Left lobe of liver (tissue), 2 donors: ENCODE measurements around the gene SHB. TPM values are rescaled to one million over a fixed set of nuclear protein-coding genes. Genes with fewer than 3 reads are reported as not detected.

Experiments
- ATAC-seq: fragments of 200-7000 bp; cut with Tn5 transposase; one replicate; pipeline ENCODE4 v1.9.1; 2020; ENCODE audit warnings: mild to moderate bottlenecking, moderate library complexity
- DNase-seq: peaks from one replicate; pipeline ENCODE4 v3.0.0-alpha.2; 2020; ENCODE audit warnings: low spot score
- total RNA-seq: library from RNA; stranded (reverse); gene quantifications from one replicate; pipeline ENCODE4 v1.2.1, GENCODE V29; 2021
- donor health status: DM: no; HTN: no; CAD: no; lungs with moderate emphysema.
- donor health status: DM: no; HTN: yes; CAD: no.

Gene SHB
- total RNA-seq, 1 donor from 2014 or later: 14.1 TPM

GRCh38 chr9:37994639-37995347 lies 74.2 kb downstream of the SHB start:
- ATAC-seq: peak; percentile 55
- no peak for DNase-seq

DNA sequence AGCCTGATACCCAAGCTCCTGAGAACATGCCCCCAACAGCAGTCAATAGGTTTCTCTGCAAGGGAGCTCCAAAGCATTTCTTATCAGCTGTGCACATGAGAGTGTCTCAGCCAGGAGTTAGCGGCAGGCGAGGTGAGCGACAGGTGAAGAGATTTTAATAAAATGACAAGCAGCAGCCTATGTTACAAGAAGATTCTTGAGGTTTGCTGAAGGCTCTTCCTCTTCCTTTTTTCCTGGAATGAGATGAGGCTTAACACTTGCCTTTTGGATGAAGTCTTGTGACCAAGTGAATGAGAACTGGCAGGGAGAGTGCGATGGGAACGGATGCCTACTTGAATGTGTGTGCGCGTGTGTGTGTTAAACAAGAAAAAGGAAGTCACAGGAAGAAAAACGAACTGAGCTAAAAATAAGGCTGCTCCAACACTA lies 76.1 kb downstream of the SHB start:
- ATAC-seq (no peak), DNase-seq (no peak)

GRCh38 chr9:37990404-37991015 lies 78.5 kb downstream of the SHB start:
- DNase-seq (no peak), ATAC-seq (no peak)

DNA sequence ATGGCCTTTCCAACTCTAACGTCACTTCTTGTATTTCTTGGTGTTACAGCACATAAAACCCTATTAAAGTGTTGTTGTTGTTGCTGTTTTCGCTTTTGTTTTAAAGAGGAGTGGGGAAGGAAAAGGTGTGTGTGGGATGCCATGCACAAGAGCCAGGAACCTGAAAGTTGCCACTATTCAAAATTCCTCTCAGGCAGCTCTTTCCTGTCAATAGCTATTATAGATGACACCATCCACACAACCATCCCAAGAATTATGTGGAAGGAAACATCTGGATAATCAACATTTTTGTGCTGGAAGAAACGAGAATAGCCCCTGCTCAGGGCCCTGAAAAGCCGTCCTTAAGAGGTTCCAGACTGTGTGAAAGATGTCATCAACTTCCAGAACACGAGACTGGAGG lies 79.3 kb downstream of the SHB start:
- DNase-seq (no peak), ATAC-seq (no peak)

GRCh38 chr9:37988602-37989001 lies 80.4 kb downstream of the SHB start:
- DNase-seq (no peak), ATAC-seq (no peak)

DNA sequence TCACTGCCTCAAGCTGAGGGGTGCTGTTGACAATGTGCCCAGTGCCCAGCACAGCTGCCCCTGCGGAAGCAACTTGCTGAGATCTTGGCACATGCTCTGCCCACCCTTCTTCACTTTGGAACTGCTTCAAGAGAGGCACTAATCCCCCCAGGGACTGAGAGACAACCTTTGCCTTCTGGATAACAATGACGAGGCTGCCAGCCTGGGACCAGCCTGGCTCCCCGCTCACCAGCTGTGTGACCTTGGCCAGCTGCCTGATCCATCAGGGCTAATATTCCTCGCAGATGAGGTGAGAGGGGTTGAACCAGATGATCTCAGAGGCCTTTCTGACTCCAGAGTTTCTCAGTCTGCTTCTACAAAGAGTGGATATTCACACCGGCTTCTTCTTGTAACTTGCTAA lies 81.0 kb downstream of the SHB start:
- DNase-seq (no peak), ATAC-seq (peak; percentile 70)

- no peak for DNase-seq
- ATAC-seq: peak; percentile 41
Observed at GRCh38 chr9:37987467-37987981, 81.5 kb downstream of the SHB start.

- DNase-seq: no peak
- ATAC-seq: no peak
Observed at GRCh38 chr9:37986771-37987258, 82.2 kb downstream of the SHB start.

- ATAC-seq: no peak
Observed at GRCh38 chr9:37986001-37986400, 83.0 kb downstream of the SHB start.

GRCh38 chr9:37984672-37985611 lies 84.1 kb downstream of the SHB start:
- no peak for DNase-seq

More at GRCh38 chr9:37986001-37986400, 83.0 kb downstream of the SHB start:
- DNase-seq: no peak

GRCh38 chr9:37984278-37984671 lies 84.8 kb downstream of the SHB start:
- DNase-seq (no peak), ATAC-seq (no peak)

More at GRCh38 chr9:37984672-37985611, 84.1 kb downstream of the SHB start:
- ATAC-seq: peak; percentile 43

DNA sequence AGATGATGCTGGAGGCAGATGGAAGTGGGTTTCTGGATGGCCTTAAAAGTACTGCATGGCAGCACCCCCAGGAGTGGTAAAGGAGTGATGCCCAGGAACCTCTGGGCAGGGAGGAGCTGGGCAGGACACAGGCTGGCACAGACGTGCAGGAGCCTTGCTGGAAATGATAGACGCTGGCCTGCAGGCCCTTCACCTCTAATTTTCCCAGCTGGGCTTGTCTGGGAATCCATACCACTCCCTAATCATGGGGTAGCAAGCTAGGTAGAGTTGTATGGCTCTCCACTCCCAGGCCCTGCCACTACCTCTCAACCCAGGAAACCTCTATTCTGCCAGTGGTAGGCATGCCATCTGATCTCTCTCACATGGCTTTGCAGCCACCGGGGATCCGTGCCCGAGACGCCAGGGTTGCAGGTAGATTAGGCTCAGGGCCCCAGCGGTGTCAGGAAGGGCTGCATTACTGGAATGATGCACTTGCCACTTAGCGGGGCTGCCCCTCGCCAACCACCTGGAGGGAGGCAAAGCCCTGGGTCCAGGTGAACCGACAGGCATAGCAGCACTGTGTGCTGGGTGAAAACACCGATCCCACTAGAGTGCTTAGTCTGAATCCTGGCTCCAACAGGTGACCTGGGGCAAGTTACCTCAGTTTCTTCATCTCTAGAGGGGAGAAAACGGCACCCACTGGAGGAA lies 85.5 kb downstream of the SHB start:
- no peak for ATAC-seq
- no peak for DNase-seq

GRCh38 chr9:37979844-37980243 lies 89.2 kb downstream of the SHB start:
- DNase-seq (no peak), ATAC-seq (no peak)

GRCh38 chr9:37978983-37979382 lies 90.0 kb downstream of the SHB start:
- ATAC-seq (no peak), DNase-seq (no peak)

GRCh38 chr9:37978481-37978864 lies 90.6 kb downstream of the SHB start:
- DNase-seq: no peak
- ATAC-seq: no peak

DNA sequence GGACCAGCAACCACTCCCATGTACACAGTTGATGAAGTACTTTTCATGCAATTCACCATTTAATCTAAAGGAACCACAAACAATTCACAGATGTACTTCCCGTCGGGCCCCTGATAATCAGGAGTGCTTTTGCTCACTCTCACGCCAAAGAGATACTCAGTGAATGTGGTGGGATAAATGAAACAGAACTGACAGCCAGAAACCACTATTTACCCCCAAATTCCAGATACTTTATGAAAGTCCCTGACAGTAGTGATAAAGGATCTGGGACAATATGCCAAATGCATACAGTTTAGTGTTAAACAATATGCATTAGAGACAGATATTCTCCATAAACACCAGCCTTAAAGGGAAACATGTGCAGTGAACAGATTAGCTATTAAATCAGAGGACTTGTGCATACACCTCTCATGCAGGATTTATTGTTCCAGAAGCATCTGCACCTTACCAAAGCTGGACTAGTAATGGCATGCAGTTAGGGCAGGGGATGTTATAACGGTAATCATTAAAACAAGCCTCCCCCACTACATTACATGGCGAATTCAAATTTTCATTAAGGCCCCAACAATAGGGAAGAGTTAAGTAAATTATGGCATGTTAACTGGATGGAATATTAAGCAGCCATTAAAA lies 91.1 kb downstream of the SHB start:
- no peak for DNase-seq
- no peak for ATAC-seq

- DNase-seq (no peak), ATAC-seq (no peak)
Observed at GRCh38 chr9:37976714-37977477, 92.1 kb downstream of the SHB start.

DNA sequence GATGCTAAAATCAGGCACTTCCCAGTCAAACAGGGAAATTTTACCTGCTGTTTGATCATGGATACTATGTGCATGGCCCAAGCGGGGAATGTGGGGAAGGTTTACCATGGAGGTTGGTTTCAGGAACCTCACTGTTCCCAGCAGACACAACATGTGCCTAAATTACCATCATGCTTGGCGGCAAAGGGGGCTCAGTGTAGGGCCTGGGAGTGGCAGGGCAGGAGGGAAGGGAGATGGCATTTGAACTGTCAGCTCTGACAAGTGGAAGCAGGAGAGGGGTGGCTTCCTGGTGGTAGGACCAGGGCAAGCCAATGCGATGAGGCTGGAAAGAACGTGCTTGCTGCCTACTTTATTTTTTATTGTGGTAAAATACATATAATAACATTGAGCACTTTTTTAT lies 93.4 kb downstream of the SHB start:
- no peak for ATAC-seq
- DNase-seq: no peak

DNA sequence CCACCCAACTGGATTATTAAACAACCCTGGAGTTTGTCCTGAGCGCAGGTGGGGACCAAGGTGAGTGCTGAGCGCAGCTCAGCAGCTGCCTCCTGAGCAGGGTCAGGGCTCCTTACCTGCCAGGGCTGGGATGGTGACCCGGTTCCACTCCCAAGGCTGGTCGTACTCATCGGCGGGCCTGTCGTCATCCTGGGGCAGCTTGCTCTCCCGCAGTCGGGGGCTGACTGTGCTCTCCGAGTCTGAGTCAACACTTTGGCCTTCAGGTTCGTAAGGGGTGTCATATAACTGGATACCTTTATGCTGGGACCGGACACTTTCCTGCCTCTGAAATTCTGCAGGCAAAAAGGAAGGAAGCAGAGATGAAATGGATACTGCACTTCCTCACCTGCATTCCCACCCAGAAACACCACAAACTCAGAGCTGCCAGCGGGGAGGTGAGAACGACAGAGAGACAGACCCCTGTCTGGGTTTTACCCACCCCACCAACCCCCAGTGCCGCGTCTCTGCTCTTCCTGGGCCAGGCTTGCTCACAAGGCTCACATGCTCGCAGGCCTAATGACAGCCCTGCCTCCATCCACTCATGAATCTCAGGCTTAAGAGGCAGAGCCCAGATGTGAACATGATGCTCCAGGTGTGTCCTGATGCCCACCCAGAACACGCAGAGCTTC lies 94.4 kb downstream of the SHB start:
- ATAC-seq (no peak), DNase-seq (no peak)
